GM18519 (cell line): ENCODE results near the gene ANKS6.

Experiments used
- ATAC-seq: cut with Tn5 transposase; IDR thresholded peaks from one replicate; pipeline ENCODE4 v1.9.1; 2021; ENCODE audit warnings: mild to moderate bottlenecking, moderate library complexity; ENCODE audit not compliant: unreplicated experiment, low FRiP score

Gene ANKS6

GRCh38 chr9:98742325-98743280 lies 53.8 kb downstream of the ANKS6 start:
- no peak for ATAC-seq

- ATAC-seq, result no peak
These were observed 56.0 kb downstream of the ANKS6 start for GRCh38 chr9:98740226-98740881.

DNA sequence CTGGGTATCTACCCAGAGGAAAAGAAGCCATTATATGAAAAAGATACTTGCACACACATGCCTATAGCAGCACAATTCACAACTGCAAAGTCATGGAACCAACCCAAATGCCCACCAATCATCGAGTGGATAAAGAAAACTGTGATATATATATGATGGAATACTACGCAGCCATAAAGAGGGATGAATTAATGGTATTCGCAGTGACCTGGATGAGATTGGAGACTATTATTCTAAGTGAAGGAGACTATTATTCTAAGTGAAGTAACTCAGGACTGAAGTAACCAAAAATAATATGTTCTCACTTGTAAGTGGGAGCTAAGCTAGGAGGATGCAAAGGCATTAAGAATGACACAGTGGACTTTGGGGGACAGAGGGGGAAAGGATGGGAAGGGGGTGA lies 57.6 kb downstream of the ANKS6 start:
- no peak for ATAC-seq

GRCh38 chr9:98736226-98736625 lies 60.1 kb downstream of the ANKS6 start:
- ATAC-seq, result no peak

DNA sequence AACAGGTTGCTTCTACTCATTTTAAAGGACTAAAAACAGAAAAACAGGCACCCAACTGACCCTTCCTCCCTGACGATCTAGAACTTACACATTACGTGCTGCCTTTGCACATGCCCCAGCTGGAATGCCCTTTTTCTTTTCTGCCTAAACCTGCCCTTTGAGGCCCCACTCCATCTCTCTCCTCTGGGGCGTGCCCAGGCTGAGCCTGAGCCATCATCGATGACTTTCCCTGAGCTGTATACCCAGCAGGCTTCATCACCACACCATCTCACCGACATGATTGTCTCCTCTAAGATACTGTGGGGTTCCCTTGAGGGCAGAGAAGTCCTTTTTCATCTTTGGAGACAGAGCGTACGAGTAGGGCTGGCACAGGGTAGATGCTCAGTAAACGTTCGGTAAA lies 63.6 kb downstream of the ANKS6 start:
- no peak for ATAC-seq

DNA sequence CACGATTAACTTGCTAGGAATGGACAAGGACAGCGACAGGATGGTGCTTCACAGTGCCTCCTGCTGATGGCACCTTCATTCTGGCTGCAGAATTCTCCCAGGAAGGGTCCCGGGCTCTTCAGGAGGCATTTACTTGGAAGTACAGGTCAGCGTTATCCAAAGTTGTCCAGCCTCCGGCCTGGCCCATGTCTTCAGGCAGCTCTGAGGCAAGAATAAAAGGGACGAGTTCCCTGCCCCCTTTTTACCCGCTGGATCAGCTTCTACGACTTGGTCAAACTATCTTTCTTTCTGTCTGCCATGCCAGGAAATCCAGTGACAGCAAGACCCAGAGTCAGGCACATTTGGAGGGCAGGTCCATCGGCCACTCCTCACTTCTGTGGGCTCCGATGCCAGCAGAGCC lies 64.3 kb downstream of the ANKS6 start:
- ATAC-seq, result no peak

DNA sequence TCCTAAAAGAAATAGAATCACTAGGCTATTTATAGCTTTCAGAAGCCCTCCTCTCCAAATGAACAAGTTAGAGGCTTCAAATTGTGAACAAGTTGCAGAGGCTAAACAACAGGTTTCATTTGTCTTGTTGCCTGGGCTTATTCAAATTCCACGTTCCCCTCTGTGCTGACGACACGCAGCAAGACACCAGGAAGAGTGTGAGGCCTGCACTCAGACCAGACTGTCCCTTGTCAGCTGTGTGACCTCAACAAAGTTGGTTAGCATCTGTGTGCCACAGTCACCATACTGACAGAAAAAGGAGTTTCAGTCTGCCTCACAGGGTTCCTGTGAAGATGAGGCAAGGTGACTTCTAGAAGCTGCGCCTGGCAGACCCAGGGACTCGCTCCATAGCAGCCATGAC lies 65.5 kb downstream of the ANKS6 start:
- no peak for ATAC-seq

DNA sequence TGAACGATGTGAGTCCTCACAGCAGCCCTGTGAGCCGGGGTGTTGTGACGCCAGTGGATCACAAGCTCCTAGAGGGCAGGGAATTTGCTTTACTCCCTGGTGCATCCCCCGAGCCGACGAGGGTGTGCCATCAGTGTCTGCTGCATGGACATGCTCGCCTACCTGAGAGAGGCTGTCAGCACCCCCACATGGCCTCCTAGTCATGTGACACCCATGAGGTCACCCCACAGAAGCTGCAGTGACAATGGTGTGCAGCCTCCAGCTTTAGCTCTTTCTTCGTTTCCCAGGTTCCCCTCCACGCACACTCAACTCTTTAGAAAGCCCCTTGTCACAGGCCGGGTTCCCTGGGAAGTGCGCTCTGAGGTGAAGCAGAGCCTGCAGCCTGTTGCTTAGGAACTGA lies 67.9 kb downstream of the ANKS6 start:
- no peak for ATAC-seq

DNA sequence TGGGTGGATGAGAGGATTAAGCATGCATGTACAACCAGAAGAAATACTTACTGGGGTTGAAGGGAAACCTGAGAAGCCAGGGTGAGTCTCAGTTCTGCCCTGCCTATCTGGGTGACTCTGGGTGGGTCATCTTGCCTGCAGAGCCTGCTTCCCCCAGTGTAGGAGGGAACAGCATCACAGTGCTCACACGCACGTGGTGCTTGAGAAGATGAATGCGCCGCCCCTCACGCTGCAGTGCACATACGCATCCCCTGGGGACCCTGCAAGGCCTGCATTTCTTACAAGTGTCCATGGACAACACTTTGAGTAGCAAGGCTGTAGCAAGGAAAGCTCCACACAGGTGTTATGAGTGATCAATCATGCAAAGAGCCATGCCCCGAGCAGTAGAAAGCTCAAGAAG lies 68.9 kb downstream of the ANKS6 start:
- no peak for ATAC-seq

DNA sequence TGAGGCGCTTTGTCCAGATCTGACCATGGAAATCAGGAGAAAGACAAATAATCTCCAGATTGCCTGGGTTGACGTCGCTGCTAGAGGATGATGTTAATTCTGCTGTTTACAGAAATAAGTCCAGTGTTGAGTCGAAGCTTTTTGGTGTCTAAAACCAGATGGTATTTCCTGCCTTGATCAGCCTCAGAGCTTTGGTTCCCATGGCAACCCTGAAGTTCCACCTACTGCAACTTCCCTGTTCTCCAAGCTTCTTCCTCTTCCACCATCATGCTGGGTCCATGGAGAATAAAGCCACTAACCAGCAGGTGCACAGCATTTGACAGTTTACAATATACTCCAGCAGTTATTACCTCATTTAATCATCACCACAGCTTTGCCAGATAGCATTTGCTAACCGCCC lies 69.6 kb downstream of the ANKS6 start:
- no peak for ATAC-seq

DNA sequence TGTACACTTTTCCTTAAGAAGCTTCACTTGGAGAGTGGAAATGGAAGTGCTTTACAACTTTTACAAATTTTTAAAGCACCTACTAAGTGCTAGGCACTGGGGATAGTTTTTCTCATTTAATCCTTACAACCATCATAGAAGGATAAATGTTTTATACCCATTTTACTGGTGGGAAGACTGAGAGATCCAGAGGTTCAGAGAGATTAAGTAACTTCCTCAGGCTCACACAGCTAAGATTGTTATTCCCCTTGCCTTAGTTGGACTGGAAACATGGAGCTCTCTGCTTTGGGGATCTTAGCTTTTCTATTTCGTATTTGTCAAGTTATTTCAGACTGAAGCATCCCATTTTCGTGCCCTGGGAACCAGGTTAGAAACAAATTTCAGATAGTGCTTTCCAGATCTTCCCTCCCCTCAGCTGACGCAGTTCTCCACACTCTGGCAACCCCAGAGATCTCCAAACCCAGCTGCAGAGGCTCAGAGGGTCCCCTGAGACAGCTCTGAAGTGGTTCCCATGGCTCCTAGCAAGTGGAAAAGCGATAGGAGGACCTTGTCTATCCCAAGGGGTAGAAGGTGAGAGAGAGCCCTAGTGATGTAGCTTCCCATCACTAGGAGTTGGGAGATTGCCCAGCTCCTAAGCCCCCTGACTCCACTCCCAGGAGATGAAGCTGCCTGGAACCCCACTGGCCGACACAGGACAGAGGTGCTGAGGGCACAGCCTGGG lies 71.4 kb downstream of the ANKS6 start:
- ATAC-seq, result no peak

- no peak for ATAC-seq
These were observed 74.7 kb downstream of the ANKS6 start for GRCh38 chr9:98721643-98722042.

DNA sequence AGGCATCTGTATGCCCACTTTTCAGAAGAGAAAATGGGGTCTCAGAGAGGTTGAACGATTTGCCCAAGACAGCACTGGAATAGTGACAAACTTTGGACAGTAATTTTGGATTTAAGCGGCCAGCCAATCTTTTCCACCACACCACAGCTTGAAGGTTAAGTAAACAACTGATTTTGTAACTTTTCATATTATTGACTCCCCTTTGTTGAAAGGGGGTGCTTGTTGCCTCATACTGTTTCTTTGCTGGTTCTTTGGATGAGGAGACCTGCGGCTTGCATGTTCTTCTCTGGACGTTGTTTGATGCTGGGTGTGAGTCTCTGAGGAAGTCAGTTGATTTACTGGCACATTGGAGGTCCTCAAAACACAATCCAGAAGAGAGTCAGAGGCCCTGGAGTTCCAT lies 76.0 kb downstream of the ANKS6 start:
- ATAC-seq, result no peak

DNA sequence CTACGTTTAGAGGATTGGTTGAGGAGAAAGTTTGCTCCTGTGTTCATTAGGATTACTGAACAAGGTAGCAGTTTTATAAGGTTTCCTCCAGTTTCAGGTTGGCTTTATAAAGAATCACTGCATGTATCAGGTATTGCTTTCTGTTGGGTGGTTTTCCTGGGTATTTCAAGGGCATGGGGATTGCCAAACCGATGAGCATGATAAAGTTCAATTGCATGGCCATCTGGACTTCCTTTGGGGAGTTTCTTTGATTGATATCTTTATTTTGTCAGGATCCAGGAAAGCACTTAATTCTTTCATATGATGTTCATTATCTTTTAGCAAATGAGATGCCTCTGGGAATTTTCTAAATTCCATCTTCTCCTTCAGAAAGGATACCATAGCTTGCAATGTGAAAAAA lies 77.3 kb downstream of the ANKS6 start:
- ATAC-seq, result no peak

DNA sequence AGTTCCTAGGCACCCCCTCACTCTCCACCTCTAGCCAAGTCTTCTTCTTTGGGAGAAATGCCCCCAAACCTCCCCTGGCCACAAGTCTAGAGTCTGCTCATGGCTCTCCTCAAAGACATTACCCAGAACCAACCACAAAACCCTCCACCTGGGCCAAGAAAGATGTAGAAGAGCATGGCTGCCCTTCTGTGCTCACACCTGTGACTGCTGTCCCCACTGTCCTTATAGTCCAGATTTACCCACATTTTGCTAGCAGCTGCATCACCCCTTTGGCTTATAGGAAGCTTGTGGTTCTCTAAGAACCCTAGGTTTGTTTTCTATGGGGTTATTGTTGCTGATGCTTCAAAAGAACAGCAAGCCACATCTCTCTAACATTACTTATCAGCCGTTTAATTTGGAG lies 81.5 kb downstream of the ANKS6 start:
- ATAC-seq, result no peak

DNA sequence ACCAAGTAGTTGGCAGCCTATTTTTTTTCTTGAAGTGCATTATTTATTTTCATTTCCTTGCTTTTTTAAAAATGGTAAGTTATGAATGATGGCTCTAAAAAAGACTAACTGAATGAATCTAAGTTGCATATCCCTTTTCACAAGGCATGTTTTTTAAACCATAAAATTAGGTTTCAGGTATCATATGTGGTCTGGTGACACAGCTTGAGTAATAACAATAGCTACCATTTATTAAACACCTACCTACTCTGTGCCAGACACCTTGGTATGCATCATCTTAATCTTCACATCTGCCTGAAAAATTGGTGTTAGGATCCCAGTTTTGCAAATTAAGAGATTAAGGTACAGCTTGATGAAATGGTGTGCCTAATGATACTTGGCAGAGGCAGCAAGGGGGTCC lies 83.4 kb downstream of the ANKS6 start:
- no peak for ATAC-seq

DNA sequence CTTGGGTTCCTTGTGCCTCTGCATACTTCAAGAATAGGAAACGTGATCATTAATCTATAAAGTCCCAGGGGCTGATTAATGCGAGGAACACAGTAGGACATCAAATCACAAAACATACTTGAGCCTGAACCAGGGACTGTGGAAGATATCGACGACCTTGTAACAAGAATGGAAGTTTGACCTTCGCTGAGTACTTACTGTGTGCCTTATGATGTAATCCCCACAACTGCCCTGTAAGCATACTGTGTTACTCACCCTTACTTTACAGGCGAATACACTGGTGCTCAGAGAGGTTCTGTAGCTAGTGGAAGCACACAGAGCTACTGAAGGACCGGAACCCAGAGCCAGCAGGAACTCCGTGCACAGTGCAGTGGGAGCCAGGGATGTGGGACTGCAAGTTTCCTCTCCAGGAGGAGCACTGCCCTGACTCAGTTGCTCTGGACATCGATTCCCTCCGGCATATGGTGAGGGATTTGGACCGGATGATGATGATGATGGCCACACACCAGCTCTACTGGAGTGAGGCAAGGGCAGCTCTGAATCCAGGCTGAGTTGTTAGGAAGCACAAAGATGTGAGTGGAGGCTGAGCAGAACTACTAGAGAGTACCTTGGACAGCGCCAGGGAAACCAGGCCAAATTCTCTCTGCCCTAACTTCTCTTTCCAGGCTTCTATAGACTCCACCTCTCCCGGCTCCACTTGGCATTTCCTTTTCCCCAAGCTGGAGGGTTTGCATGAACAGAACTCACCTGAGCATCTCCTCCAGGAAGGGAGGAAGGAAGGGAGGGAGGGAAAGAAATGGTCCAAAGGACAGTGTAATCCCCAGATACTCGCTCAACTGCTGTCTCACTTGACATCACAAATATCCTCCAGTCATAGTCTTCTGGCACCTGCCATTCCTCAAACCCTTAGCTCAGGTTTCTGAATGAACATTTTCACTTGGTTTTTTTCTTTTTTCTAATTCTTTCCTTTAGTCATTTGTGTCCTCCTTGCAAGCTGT lies 86.1 kb downstream of the ANKS6 start:
- ATAC-seq, result no peak

GRCh38 chr9:98708933-98709911 lies 87.1 kb downstream of the ANKS6 start, which contains the start of gene GABBR2:
TSS of gene GABBR2 (minus strand) at chr9:98708935. CDS start at chr9:98708737, 198 bp downstream.
- ATAC-seq, result no peak
